ENCODE data around the gene HEXD. TPM values are rescaled to one million over a fixed set of nuclear protein-coding genes. Genes with fewer than 3 reads are reported as not detected.

Gene HEXD
- polyA plus RNA-seq, 4 donors: 40.8 to 254 (median 128) TPM

DNA sequence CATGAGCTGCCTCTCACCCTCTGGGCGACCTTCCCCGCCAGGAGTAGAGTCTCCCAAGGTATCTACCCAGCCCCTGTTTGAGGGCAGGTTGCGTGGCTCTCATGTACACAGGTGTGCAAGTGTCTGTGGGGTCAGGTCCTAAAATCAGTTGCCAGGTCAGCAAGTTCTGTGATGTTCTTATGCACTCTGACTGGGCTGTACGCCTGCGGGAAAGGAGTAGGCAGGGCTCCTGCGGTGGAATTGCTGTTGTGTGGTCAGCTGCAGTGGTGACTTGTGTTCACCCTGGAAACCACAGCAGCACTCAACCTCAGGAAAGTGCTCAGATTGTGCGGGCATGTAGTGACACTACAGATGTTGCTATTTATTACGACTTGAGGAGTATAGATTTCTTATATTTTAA is 59.8 kb downstream of the HEXD start:
- H3K36me3 ChIP-seq (ENCODE audit: control insufficient read depth in 3 of 3, insufficient read depth in 2 of 3, low read depth in 1 of 3, low read length in 3 of 3): peaks cover 8 to 77% (median 30%) of the 10 kb centered on the region in 3 donors
- DNase-seq (no peak), FAIRE-seq (no peak)
- no peak overlapping the region for H3K4me3 ChIP-seq (ENCODE audit: low read depth in 1 of 3, low read length in 3 of 3)
- WGBS, 3 donors: 80 to 94% (median 86%) methylated on average over 8 of the region's 8 CpGs
- no peaks in the 10 kb centered on the region for H3K9me3 ChIP-seq (ENCODE audit: control insufficient read depth in 2 of 2, insufficient read depth in 1 of 2, low read depth in 1 of 2, low read length in 1 of 2)
- H3K27ac ChIP-seq (ENCODE audit: low read depth in 1 of 3, low read length in 2 of 3): no peak overlapping the region
- H3K27me3 ChIP-seq (ENCODE audit: control insufficient read depth in 3 of 3, insufficient read depth in 3 of 3, low read length in 3 of 3): no peaks in the 10 kb centered on the region
- H3K4me1 ChIP-seq (ENCODE audit: control insufficient read depth in 3 of 3, insufficient read depth in 2 of 3, low read depth in 1 of 3, low read length in 2 of 3): no peaks in the 10 kb centered on the region

DNA sequence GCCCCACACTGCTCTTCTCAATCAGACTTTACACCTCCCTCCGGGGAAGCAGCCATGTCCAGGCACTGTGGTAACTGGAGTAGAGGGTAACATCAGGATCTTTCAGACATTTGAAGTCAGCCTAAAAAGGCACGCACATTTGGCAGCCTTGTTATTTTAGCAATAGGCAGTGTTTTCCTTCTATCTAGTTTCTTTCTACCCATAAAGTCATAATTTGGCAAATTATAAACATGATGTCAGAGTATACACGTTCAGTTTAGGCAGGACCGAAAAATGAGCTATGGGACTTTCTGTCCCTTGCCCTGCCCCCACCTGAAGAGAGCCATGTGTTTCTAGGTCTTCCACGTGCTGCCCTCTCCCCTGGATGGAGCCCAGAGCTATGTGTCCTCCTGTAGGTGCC is 61.5 kb downstream of the HEXD start:
- H3K4me1 ChIP-seq (ENCODE audit: control insufficient read depth in 3 of 3, insufficient read depth in 2 of 3, low read depth in 1 of 3, low read length in 2 of 3): no peaks in the 10 kb centered on the region
- no peak overlapping the region for H3K27ac ChIP-seq (ENCODE audit: low read depth in 1 of 3, low read length in 2 of 3)
- H3K36me3 ChIP-seq (ENCODE audit: control insufficient read depth in 3 of 3, insufficient read depth in 2 of 3, low read depth in 1 of 3, low read length in 3 of 3): peaks cover 14 to 82% (median 30%) of the 10 kb centered on the region in 3 donors
- no peaks in the 10 kb centered on the region for H3K9me3 ChIP-seq (ENCODE audit: control insufficient read depth in 2 of 2, insufficient read depth in 1 of 2, low read depth in 1 of 2, low read length in 1 of 2)
- H3K4me3 ChIP-seq (ENCODE audit: low read depth in 1 of 3, low read length in 3 of 3): no peak overlapping the region
- WGBS, 3 donors: 83 to 90% (median 85%) methylated on average over 5 of the region's 5 CpGs
- H3K27me3 ChIP-seq (ENCODE audit: control insufficient read depth in 3 of 3, insufficient read depth in 3 of 3, low read length in 3 of 3): no peaks in the 10 kb centered on the region
- no peak for FAIRE-seq
- DNase-seq: no peak

DNA sequence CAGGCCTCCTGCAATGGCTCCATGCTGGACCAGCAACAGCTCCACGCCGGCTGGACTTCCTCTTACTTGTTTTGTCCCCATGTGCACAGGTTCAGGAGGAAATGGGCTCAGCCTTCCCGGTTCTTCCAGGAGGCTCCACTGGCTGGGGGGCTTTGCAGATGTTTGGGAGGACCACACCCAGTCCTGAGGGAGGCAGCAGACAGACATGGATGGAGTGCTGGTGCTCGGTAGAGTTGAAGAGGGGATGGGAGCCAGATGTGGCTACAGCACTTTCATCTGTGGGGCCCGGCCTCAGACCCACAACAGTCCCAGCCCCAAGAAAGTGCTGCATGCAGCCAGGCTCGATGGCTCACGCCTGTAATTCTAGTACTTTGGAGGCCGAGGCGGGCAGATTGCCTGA is 62.2 kb downstream of the HEXD start:
- H3K27me3 ChIP-seq (ENCODE audit: control insufficient read depth in 3 of 3, insufficient read depth in 3 of 3, low read length in 3 of 3): no peaks in the 10 kb centered on the region
- H3K4me3 ChIP-seq (ENCODE audit: low read depth in 1 of 3, low read length in 3 of 3): no peak overlapping the region
- 86 to 97% (median 96%) methylated on average over 9 of the region's 9 CpGs for WGBS, 3 donors
- H3K4me1 ChIP-seq (ENCODE audit: control insufficient read depth in 3 of 3, insufficient read depth in 2 of 3, low read depth in 1 of 3, low read length in 2 of 3): no peaks in the 10 kb centered on the region
- FAIRE-seq (no peak), DNase-seq (no peak)
- H3K36me3 ChIP-seq (ENCODE audit: control insufficient read depth in 3 of 3, insufficient read depth in 2 of 3, low read depth in 1 of 3, low read length in 3 of 3): peaks cover 16 to 81% (median 27%) of the 10 kb centered on the region in 3 donors
- H3K27ac ChIP-seq (ENCODE audit: low read depth in 1 of 3, low read length in 2 of 3): no peak overlapping the region
- H3K9me3 ChIP-seq (ENCODE audit: control insufficient read depth in 2 of 2, insufficient read depth in 1 of 2, low read depth in 1 of 2, low read length in 1 of 2): no peaks in the 10 kb centered on the region

GRCh38 chr17:82483204-82483660 is 65.1 kb downstream of the HEXD start:
- peaks cover 0 to 3% (median 0%) of the 10 kb centered on the region in 3 donors for H3K4me1 ChIP-seq (ENCODE audit: control insufficient read depth in 3 of 3, insufficient read depth in 2 of 3, low read depth in 1 of 3, low read length in 2 of 3)
- H3K4me3 ChIP-seq (ENCODE audit: low read depth in 1 of 3, low read length in 3 of 3): no peak overlapping the region
- no peaks in the 10 kb centered on the region for H3K27me3 ChIP-seq (ENCODE audit: control insufficient read depth in 3 of 3, insufficient read depth in 3 of 3, low read length in 3 of 3)
- H3K27ac ChIP-seq (ENCODE audit: low read depth in 1 of 3, low read length in 2 of 3): no peak overlapping the region
- no peak for DNase-seq
- H3K36me3 ChIP-seq (ENCODE audit: control insufficient read depth in 3 of 3, insufficient read depth in 2 of 3, low read depth in 1 of 3, low read length in 3 of 3): peaks cover 23 to 88% (median 30%) of the 10 kb centered on the region in 3 donors
- H3K9me3 ChIP-seq (ENCODE audit: control insufficient read depth in 2 of 2, insufficient read depth in 1 of 2, low read depth in 1 of 2, low read length in 1 of 2): no peaks in the 10 kb centered on the region
- FAIRE-seq: no peak
- 77 to 92% (median 87%) methylated on average over 6 of the region's 6 CpGs for WGBS, 3 donors

DNA sequence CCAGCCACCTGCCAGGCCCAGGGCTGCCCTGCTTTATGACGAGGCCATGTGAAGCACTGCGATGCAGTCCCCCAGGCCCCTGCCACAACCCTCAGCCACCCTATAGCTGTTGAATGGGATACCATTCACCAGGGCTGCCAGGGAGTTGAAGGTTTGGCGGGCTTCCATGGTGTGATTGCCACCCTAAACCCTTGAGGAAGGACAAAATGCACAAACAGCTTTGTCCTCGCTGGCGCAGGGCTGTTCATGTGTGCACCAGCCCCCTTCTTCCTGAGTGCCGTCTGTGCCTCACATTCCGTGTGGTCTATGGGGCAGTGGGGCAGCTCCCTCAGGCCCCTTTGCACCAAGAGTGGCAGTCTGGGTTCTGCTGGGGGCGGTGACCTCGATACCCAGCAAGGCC is 65.7 kb downstream of the HEXD start:
- H3K4me3 ChIP-seq (ENCODE audit: low read depth in 1 of 3, low read length in 3 of 3): no peak overlapping the region
- WGBS, 3 donors: 86 to 96% (median 91%) methylated on average over 9 of the region's 9 CpGs
- no peak overlapping the region for H3K27ac ChIP-seq (ENCODE audit: low read depth in 1 of 3, low read length in 2 of 3)
- DNase-seq (no peak), FAIRE-seq (no peak)
- no peaks in the 10 kb centered on the region for H3K27me3 ChIP-seq (ENCODE audit: control insufficient read depth in 3 of 3, insufficient read depth in 3 of 3, low read length in 3 of 3)
- H3K4me1 ChIP-seq (ENCODE audit: control insufficient read depth in 3 of 3, insufficient read depth in 2 of 3, low read depth in 1 of 3, low read length in 2 of 3): peaks cover 0 to 3% (median 0%) of the 10 kb centered on the region in 3 donors
- H3K9me3 ChIP-seq (ENCODE audit: control insufficient read depth in 2 of 2, insufficient read depth in 1 of 2, low read depth in 1 of 2, low read length in 1 of 2): no peaks in the 10 kb centered on the region
- peaks cover 25 to 87% (median 26%) of the 10 kb centered on the region in 3 donors for H3K36me3 ChIP-seq (ENCODE audit: control insufficient read depth in 3 of 3, insufficient read depth in 2 of 3, low read depth in 1 of 3, low read length in 3 of 3)

- FAIRE-seq: no peak
- H3K9me3 ChIP-seq (ENCODE audit: control insufficient read depth in 2 of 2, insufficient read depth in 1 of 2, low read depth in 1 of 2, low read length in 1 of 2): no peaks in the 10 kb centered on the region
- no peak for DNase-seq
- no peak overlapping the region for H3K4me3 ChIP-seq (ENCODE audit: low read depth in 1 of 3, low read length in 3 of 3)
- 75 to 82% (median 76%) methylated on average over 13 of the region's 13 CpGs for WGBS, 3 donors
- peaks cover 7 to 73% (median 26%) of the 10 kb centered on the region in 3 donors for H3K36me3 ChIP-seq (ENCODE audit: control insufficient read depth in 3 of 3, insufficient read depth in 2 of 3, low read depth in 1 of 3, low read length in 3 of 3)
- H3K27ac ChIP-seq (ENCODE audit: low read depth in 1 of 3, low read length in 2 of 3): no peak overlapping the region
- no peaks in the 10 kb centered on the region for H3K27me3 ChIP-seq (ENCODE audit: control insufficient read depth in 3 of 3, insufficient read depth in 3 of 3, low read length in 3 of 3)
- peaks cover 0 to 3% (median 0%) of the 10 kb centered on the region in 3 donors for H3K4me1 ChIP-seq (ENCODE audit: control insufficient read depth in 3 of 3, insufficient read depth in 2 of 3, low read depth in 1 of 3, low read length in 2 of 3)
Measured at GRCh38 chr17:82486231-82487094, 68.3 kb downstream of the HEXD start.

DNA sequence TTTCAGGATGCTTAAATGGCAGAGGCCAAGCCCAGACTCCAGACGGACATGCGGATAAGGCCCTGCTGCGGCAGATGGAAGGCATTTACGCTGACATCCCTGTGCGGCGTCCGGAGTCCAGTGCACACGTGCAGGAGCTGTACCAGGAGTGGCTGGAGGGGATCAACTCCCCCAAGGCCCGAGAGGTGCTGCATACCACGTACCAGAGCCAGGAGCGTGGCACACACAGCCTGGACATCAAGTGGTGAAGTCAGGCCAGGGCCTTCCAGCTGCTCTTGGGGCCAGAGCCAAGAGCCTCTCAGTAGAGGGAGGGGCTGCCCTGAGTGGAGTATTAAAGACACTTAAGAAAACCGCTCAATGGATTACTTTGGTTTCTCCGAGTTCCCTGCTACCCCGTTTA is 69.8 kb downstream of the HEXD start:
- H3K9me3 ChIP-seq (ENCODE audit: control insufficient read depth in 2 of 2, insufficient read depth in 1 of 2, low read depth in 1 of 2, low read length in 1 of 2): no peaks in the 10 kb centered on the region
- WGBS, 3 donors: 75 to 93% (median 92%) methylated on average over 14 of the region's 14 CpGs
- H3K4me3 ChIP-seq (ENCODE audit: low read depth in 1 of 3, low read length in 3 of 3): no peak overlapping the region
- no peak for DNase-seq
- FAIRE-seq: no peak
- peaks cover 3 to 65% (median 23%) of the 10 kb centered on the region in 3 donors for H3K36me3 ChIP-seq (ENCODE audit: control insufficient read depth in 3 of 3, insufficient read depth in 2 of 3, low read depth in 1 of 3, low read length in 3 of 3)
- H3K27ac ChIP-seq (ENCODE audit: low read depth in 1 of 3, low read length in 2 of 3): no peak overlapping the region
- peaks cover 0 to 3% (median 0%) of the 10 kb centered on the region in 3 donors for H3K4me1 ChIP-seq (ENCODE audit: control insufficient read depth in 3 of 3, insufficient read depth in 2 of 3, low read depth in 1 of 3, low read length in 2 of 3)
- H3K27me3 ChIP-seq (ENCODE audit: control insufficient read depth in 3 of 3, insufficient read depth in 3 of 3, low read length in 3 of 3): no peaks in the 10 kb centered on the region

DNA sequence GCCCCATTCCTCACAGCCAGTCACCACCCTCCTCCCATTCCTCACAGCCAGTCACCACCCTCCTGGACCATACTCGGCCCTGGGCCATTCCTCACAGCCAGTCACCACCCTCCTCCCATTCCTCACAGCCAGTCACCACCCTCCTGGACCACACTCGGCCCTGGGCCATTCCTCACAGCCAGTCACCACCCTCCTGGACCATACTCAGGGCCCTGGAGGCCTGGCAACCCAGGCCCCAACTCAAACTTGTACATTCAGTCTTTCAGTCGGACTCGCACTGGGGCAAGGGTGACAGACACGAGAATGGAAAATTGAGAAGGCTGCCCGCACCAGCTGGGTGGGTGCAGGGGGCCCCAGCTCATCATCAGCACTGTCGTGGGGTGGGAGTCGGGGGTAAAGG is 71.0 kb downstream of the HEXD start:
- H3K27me3 ChIP-seq (ENCODE audit: control insufficient read depth in 3 of 3, insufficient read depth in 3 of 3, low read length in 3 of 3): no peaks in the 10 kb centered on the region
- no peak overlapping the region for H3K27ac ChIP-seq (ENCODE audit: low read depth in 1 of 3, low read length in 2 of 3)
- FAIRE-seq (no peak), DNase-seq (no peak)
- WGBS, 3 donors: 77 to 79% (median 77%) methylated on average over 8 of the region's 8 CpGs
- no peaks in the 10 kb centered on the region for H3K9me3 ChIP-seq (ENCODE audit: control insufficient read depth in 2 of 2, insufficient read depth in 1 of 2, low read depth in 1 of 2, low read length in 1 of 2)
- H3K4me3 ChIP-seq (ENCODE audit: low read depth in 1 of 3, low read length in 3 of 3): no peak overlapping the region
- H3K4me1 ChIP-seq (ENCODE audit: control insufficient read depth in 3 of 3, insufficient read depth in 2 of 3, low read depth in 1 of 3, low read length in 2 of 3): peaks cover 0 to 5% (median 0%) of the 10 kb centered on the region in 3 donors
- peaks cover 3 to 56% (median 18%) of the 10 kb centered on the region in 3 donors for H3K36me3 ChIP-seq (ENCODE audit: control insufficient read depth in 3 of 3, insufficient read depth in 2 of 3, low read depth in 1 of 3, low read length in 3 of 3)

Measured in small intestine (tissue), 7 donors.